Measurements from ENCODE around the gene FBLN7. TPM values are rescaled to one million over a fixed set of nuclear protein-coding genes. Genes with fewer than 3 reads are reported as not detected.

Gene FBLN7
- total and polyA plus RNA-seq, 2 experiments from 2014 or later, result 0.16 TPM; not detected in 1

- Histone ChIP-seq H3K79me2 (replicated peaks; ENCODE audit: insufficient read depth) (no peaks in the 10 kb centered on the region), H4K20me1 (replicated peaks; ENCODE audit: insufficient read depth) (no peaks in the 10 kb centered on the region), H3F3A (replicated peaks; ENCODE audit: low read depth) (no peaks in the 10 kb centered on the region), H3K27me3 (ENCODE audit: insufficient read depth) (no peaks in the 10 kb centered on the region), H3K9me2 (ENCODE audit: insufficient read depth) (peaks cover 9% of the 10 kb centered on the region; the same call in 1 of the 2 replicates), H3K4me2 (no peak overlapping the region), H3K4me3 (no peak overlapping the region), H3K4me1 (ENCODE audit: insufficient read depth) (no peaks in the 10 kb centered on the region), H3K27ac (ENCODE audit: low read depth) (no peak overlapping the region), H3K36me3 (ENCODE audit: insufficient read depth) (no peaks in the 10 kb centered on the region), H2AFZ (no peak overlapping the region)
- no peak for DNase-seq (ENCODE audit: low spot score)
- H3K4me1 Mint-ChIP-seq, result no peaks in the 10 kb centered on the region
- no peaks in the 10 kb centered on the region for H3K36me3 Mint-ChIP-seq (ENCODE audit: low read depth)
- TF ChIP-seq ZNF114 (CRISPR knock-in tag; IDR thresholded peaks at IDR 0.05) (no peak), EZH2 (IDR thresholded peaks at IDR 0.05; ENCODE audit: low read depth, unreplicated experiment) (no peak)
- ATAC-seq, result no peak
- H3K9me3 Mint-ChIP-seq, result no peaks in the 10 kb centered on the region
- peaks cover 3% of the 10 kb centered on the region for H3K27me3 Mint-ChIP-seq (ENCODE audit: insufficient read depth, low read depth, poor library complexity)
- no peak overlapping the region for H3K27ac Mint-ChIP-seq
- no peak overlapping the region for H3K4me3 Mint-ChIP-seq
Observed at GRCh38 chr2:112170495-112170894, 32.3 kb downstream of the FBLN7 start.

DNA sequence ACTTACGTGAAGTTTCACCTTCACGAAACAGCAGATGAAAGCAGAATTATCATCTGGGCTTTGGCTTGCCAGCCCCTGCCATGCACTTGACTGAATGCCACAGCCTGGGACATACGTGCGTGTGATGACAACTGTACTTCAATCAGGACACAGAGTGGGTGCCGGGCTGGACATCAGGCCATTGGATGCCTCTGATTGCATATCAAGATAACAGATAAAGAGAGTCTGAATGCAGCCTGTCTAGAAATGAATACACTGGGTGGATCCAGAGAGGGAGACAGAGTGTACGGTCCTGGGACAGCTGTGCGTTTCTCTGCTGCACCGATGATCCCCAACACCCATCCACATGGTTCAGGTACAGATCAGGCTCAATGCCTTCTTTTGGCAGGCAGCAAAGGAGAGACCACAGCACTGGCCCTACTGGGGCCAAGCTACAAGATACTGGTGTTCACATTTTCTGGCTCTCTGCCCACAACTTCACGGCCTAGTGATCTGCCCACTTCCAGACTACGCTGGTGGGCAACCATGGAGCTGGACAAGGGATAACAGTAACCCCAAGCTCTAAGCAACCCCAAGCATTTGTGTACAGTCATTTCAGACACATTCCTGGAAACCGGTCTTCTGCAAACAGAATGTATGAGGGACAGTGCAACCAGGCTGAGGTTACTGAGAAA lies 35.6 kb downstream of the FBLN7 start:
- no peaks in the 10 kb centered on the region for H3K27me3 ChIP-seq (ENCODE audit: insufficient read depth)
- Mint-ChIP-seq H3K4me1 (no peaks in the 10 kb centered on the region), H3K27ac (no peak overlapping the region), H3K27me3 (ENCODE audit: insufficient read depth, low read depth, poor library complexity) (peaks cover 3% of the 10 kb centered on the region), H3K4me3 (no peak overlapping the region), H3K9me3 (no peaks in the 10 kb centered on the region), H3K36me3 (ENCODE audit: low read depth) (no peaks in the 10 kb centered on the region)
- no peaks in the 10 kb centered on the region for H3K79me2 ChIP-seq (replicated peaks; ENCODE audit: insufficient read depth)
- H2AFZ ChIP-seq, result peak overlapping the region; percentile 74; the same call in 1 of the 2 replicates
- no peaks in the 10 kb centered on the region for H3K9me2 ChIP-seq (ENCODE audit: insufficient read depth)
- H3K36me3 ChIP-seq (ENCODE audit: insufficient read depth), result no peaks in the 10 kb centered on the region
- H3K4me3 ChIP-seq, result no peak overlapping the region
- no peak overlapping the region for H3K4me2 ChIP-seq
- H3F3A ChIP-seq (replicated peaks; ENCODE audit: low read depth), result no peaks in the 10 kb centered on the region
- DNase-seq (ENCODE audit: low spot score) (no peak), ATAC-seq (no peak)
- no peak overlapping the region for H3K27ac ChIP-seq (ENCODE audit: low read depth)
- H4K20me1 ChIP-seq (replicated peaks; ENCODE audit: insufficient read depth), result no peaks in the 10 kb centered on the region
- H3K4me1 ChIP-seq (ENCODE audit: insufficient read depth), result no peaks in the 10 kb centered on the region
- TF ChIP-seq ZNF114 (CRISPR knock-in tag; IDR thresholded peaks at IDR 0.05) (no peak), ZNF331 (CRISPR knock-in tag; IDR thresholded peaks at IDR 0.05; ENCODE audit: low read depth) (no peak), POLR2AphosphoS5 (IDR thresholded peaks at IDR 0.05; ENCODE audit: low read depth) (no peak), EZH2phosphoT487 (IDR thresholded peaks at IDR 0.05; ENCODE audit: unreplicated experiment) (no peak)

DNA sequence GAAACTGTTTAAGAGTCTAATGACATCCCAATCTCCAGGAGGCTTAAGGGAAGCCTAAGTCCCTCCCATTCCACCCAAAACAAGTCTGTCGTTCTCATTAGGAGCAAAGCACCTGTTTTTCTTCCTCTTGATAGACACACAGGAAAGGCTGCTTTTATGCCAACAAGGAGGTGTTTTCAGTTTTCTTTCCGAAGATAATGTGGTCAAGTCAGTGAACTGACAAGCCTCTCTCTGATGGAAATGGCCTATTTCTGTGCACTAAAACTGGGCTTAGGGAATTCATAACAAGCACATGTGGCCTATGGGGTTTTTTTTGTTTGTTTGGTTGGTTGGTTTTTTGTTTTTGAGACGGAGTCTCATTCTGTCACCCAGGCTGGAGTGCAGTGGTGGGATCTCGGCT lies 36.2 kb downstream of the FBLN7 start:
- Mint-ChIP-seq H3K4me3 (no peak overlapping the region), H3K27ac (no peak overlapping the region), H3K4me1 (no peaks in the 10 kb centered on the region), H3K27me3 (ENCODE audit: insufficient read depth, low read depth, poor library complexity) (peaks cover 3% of the 10 kb centered on the region), H3K36me3 (ENCODE audit: low read depth) (no peaks in the 10 kb centered on the region), H3K9me3 (no peaks in the 10 kb centered on the region)
- Histone ChIP-seq H3K4me1 (ENCODE audit: insufficient read depth) (no peaks in the 10 kb centered on the region), H4K20me1 (replicated peaks; ENCODE audit: insufficient read depth) (no peaks in the 10 kb centered on the region), H3K27ac (ENCODE audit: low read depth) (no peak overlapping the region), H3F3A (replicated peaks; ENCODE audit: low read depth) (no peaks in the 10 kb centered on the region), H3K4me3 (no peak overlapping the region), H3K27me3 (ENCODE audit: insufficient read depth) (peaks cover 2% of the 10 kb centered on the region; the same call in 1 of the 2 replicates), H3K4me2 (no peak overlapping the region), H3K9me2 (ENCODE audit: insufficient read depth) (no peaks in the 10 kb centered on the region), H3K79me2 (replicated peaks; ENCODE audit: insufficient read depth) (no peaks in the 10 kb centered on the region), H2AFZ (peak overlapping the region; percentile 74; the same call in 1 of the 2 replicates), H3K36me3 (ENCODE audit: insufficient read depth) (no peaks in the 10 kb centered on the region)
- DNase-seq (ENCODE audit: low spot score), result no peak
- ATAC-seq, result no peak
- TF ChIP-seq STAT1 (IDR thresholded peaks at IDR 0.05; ENCODE audit: unreplicated experiment), result no peak
- no peak for TF ChIP-seq CREB1 (CRISPR knock-in tag; IDR thresholded peaks at IDR 0.05; ENCODE audit: low read depth)
- no peak for TF ChIP-seq ZNF114 (CRISPR knock-in tag; IDR thresholded peaks at IDR 0.05)
- TF ChIP-seq, protein P1, sequence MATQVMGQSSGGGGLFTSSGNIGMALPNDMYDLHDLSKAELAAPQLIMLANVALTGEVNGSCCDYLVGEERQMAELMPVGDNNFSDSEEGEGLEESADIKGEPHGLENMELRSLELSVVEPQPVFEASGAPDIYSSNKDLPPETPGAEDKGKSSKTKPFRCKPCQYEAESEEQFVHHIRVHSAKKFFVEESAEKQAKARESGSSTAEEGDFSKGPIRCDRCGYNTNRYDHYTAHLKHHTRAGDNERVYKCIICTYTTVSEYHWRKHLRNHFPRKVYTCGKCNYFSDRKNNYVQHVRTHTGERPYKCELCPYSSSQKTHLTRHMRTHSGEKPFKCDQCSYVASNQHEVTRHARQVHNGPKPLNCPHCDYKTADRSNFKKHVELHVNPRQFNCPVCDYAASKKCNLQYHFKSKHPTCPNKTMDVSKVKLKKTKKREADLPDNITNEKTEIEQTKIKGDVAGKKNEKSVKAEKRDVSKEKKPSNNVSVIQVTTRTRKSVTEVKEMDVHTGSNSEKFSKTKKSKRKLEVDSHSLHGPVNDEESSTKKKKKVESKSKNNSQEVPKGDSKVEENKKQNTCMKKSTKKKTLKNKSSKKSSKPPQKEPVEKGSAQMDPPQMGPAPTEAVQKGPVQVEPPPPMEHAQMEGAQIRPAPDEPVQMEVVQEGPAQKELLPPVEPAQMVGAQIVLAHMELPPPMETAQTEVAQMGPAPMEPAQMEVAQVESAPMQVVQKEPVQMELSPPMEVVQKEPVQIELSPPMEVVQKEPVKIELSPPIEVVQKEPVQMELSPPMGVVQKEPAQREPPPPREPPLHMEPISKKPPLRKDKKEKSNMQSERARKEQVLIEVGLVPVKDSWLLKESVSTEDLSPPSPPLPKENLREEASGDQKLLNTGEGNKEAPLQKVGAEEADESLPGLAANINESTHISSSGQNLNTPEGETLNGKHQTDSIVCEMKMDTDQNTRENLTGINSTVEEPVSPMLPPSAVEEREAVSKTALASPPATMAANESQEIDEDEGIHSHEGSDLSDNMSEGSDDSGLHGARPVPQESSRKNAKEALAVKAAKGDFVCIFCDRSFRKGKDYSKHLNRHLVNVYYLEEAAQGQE (IDR thresholded peaks at IDR 0.05; ENCODE audit: unreplicated experiment), result no peak

All from GM23338 (cell line).